ENCODE data around the gene KANSL1. TPM values are rescaled to one million over a fixed set of nuclear protein-coding genes. Genes with fewer than 3 reads are reported as not detected.

KANSL1 gene
- total RNA-seq, 1 experiment from 2014 or later: 15.2 TPM

GRCh38 chr17:46003907-46004748, 189.1 kb downstream of the KANSL1 start:
- Histone ChIP-seq H3K36me3 (no peaks in the 10 kb centered on the region), H3K9me3 (no peaks in the 10 kb centered on the region), H3K4me3 (no peak overlapping the region), H3K27me3 (no peaks in the 10 kb centered on the region)
- DNase-seq: peak; percentile 41

GRCh38 chr17:46002973-46003316, 190.3 kb downstream of the KANSL1 start:
- no peak for DNase-seq
- Histone ChIP-seq H3K4me3 (no peak overlapping the region), H3K27me3 (no peaks in the 10 kb centered on the region), H3K9me3 (no peaks in the 10 kb centered on the region), H3K36me3 (no peaks in the 10 kb centered on the region)

- Histone ChIP-seq H3K27me3 (no peaks in the 10 kb centered on the region), H3K4me3 (no peak overlapping the region), H3K9me3 (no peaks in the 10 kb centered on the region), H3K36me3 (no peaks in the 10 kb centered on the region)
- DNase-seq: peak; percentile 40
These were observed 190.8 kb downstream of the KANSL1 start for GRCh38 chr17:46002311-46002972.

GRCh38 chr17:46001390-46002310, 191.6 kb downstream of the KANSL1 start:
- DNase-seq: no peak
- Histone ChIP-seq H3K4me3 (no peak overlapping the region), H3K9me3 (no peaks in the 10 kb centered on the region), H3K27me3 (no peaks in the 10 kb centered on the region), H3K36me3 (no peaks in the 10 kb centered on the region)

GRCh38 chr17:46000757-46001156, 192.5 kb downstream of the KANSL1 start:
- Histone ChIP-seq H3K4me3 (no peak overlapping the region), H3K9me3 (no peaks in the 10 kb centered on the region), H3K36me3 (no peaks in the 10 kb centered on the region), H3K27me3 (no peaks in the 10 kb centered on the region)
- DNase-seq: no peak

GRCh38 chr17:46000292-46000691, 192.9 kb downstream of the KANSL1 start:
- Histone ChIP-seq H3K9me3 (no peaks in the 10 kb centered on the region), H3K4me3 (no peak overlapping the region), H3K27me3 (no peaks in the 10 kb centered on the region), H3K36me3 (no peaks in the 10 kb centered on the region)
- no peak for DNase-seq

GRCh38 chr17:45999900-46000290, 193.3 kb downstream of the KANSL1 start:
- H3K36me3 ChIP-seq: no peaks in the 10 kb centered on the region
- H3K9me3 ChIP-seq: no peaks in the 10 kb centered on the region
- no peaks in the 10 kb centered on the region for H3K27me3 ChIP-seq
- no peak overlapping the region for H3K4me3 ChIP-seq
- DNase-seq: no peak

- no peaks in the 10 kb centered on the region for H3K9me3 ChIP-seq
- H3K36me3 ChIP-seq: no peaks in the 10 kb centered on the region
- no peak for DNase-seq
- H3K4me3 ChIP-seq: no peak within 1 kb of the TSS
- no peaks in the 10 kb centered on the region for H3K27me3 ChIP-seq
These were observed 194.0 kb downstream of the KANSL1 start, which contains the start of gene STH for GRCh38 chr17:45998987-45999899. Gene STH (plus strand): TSS chr17:45999250. CDS start chr17:45999280, 30 bp downstream.

- Histone ChIP-seq H3K9me3 (no peaks in the 10 kb centered on the region), H3K4me3 (no peak overlapping the region), H3K27me3 (no peaks in the 10 kb centered on the region), H3K36me3 (no peaks in the 10 kb centered on the region)
- DNase-seq: peak; percentile 43
These were observed 195.6 kb downstream of the KANSL1 start for GRCh38 chr17:45997624-45998023.

- Histone ChIP-seq H3K9me3 (no peaks in the 10 kb centered on the region), H3K4me3 (no peak overlapping the region), H3K36me3 (no peaks in the 10 kb centered on the region), H3K27me3 (no peaks in the 10 kb centered on the region)
- DNase-seq: no peak
These were observed 196.1 kb downstream of the KANSL1 start for GRCh38 chr17:45997166-45997565.

GRCh38 chr17:45996282-45996937, 196.8 kb downstream of the KANSL1 start:
- Histone ChIP-seq H3K9me3 (no peaks in the 10 kb centered on the region), H3K4me3 (no peak overlapping the region), H3K27me3 (no peaks in the 10 kb centered on the region), H3K36me3 (no peaks in the 10 kb centered on the region)
- no peak for DNase-seq

GRCh38 chr17:45995627-45996270, 197.5 kb downstream of the KANSL1 start:
- no peak for DNase-seq
- Histone ChIP-seq H3K27me3 (no peaks in the 10 kb centered on the region), H3K36me3 (no peaks in the 10 kb centered on the region), H3K9me3 (no peaks in the 10 kb centered on the region), H3K4me3 (no peak overlapping the region)

GRCh38 chr17:45994987-45995386, 198.2 kb downstream of the KANSL1 start:
- no peak for DNase-seq
- no peak overlapping the region for H3K4me3 ChIP-seq
- no peaks in the 10 kb centered on the region for H3K36me3 ChIP-seq
- no peaks in the 10 kb centered on the region for H3K9me3 ChIP-seq
- no peaks in the 10 kb centered on the region for H3K27me3 ChIP-seq

- DNase-seq: no peak
- no peaks in the 10 kb centered on the region for H3K27me3 ChIP-seq
- H3K4me3 ChIP-seq: no peak overlapping the region
- H3K9me3 ChIP-seq: peaks cover 2% of the 10 kb centered on the region; the same call in 1 of the 2 replicates
- no peaks in the 10 kb centered on the region for H3K36me3 ChIP-seq
These were observed 199.1 kb downstream of the KANSL1 start for GRCh38 chr17:45993962-45994627.

- H3K36me3 ChIP-seq: no peaks in the 10 kb centered on the region
- H3K27me3 ChIP-seq: no peaks in the 10 kb centered on the region
- DNase-seq: no peak
- peaks cover 2% of the 10 kb centered on the region; the same call in 1 of the 2 replicates for H3K9me3 ChIP-seq
- H3K4me3 ChIP-seq: no peak overlapping the region
These were observed 200.3 kb downstream of the KANSL1 start for GRCh38 chr17:45992904-45993303.
